Natural killer cell (primary cell): ENCODE results near the gene SRRT. TPM values are rescaled to one million over a fixed set of nuclear protein-coding genes. Genes with fewer than 3 reads are reported as not detected.

Source experiments
- ATAC-seq, 3 donors: fragments of 150-1000 bp in 2 of 3; fragments of 200-7000 bp in 1 of 3; cut with Tn5 transposase; 1 replicate in 1 of 3; 2 replicates in 2 of 3; pipeline ENCODE4 v1.10.0; 2021; ENCODE audit warnings: mild to moderate bottlenecking in 2 of 3, moderate library complexity in 2 of 3
- DNase-seq, 2 donors: peaks; one replicate each; pipeline versions ENCODE4 v3.0.0 to v3.0.0-alpha.2; 2013 to 2021; ENCODE audit warnings: mixed read lengths in 1 of 2
- H3K27ac ChIP-seq: one replicate; pipeline ENCODE4 v1.5.1; 2013; ENCODE audit warnings: mild to moderate bottlenecking, low read length
- H3K27me3 ChIP-seq: one replicate; pipeline ENCODE4 v1.6.1; 2013; ENCODE audit warnings: low read length; ENCODE audit not compliant: control insufficient read depth, insufficient read depth
- H3K36me3 ChIP-seq: one replicate; pipeline ENCODE4 v1.6.1; 2013; ENCODE audit warnings: low read length; ENCODE audit not compliant: control insufficient read depth, insufficient read depth
- H3K4me1 ChIP-seq: one replicate; pipeline ENCODE4 v1.6.1; 2013; ENCODE audit warnings: low read length; ENCODE audit not compliant: control insufficient read depth, insufficient read depth
- H3K4me3 ChIP-seq: one replicate; pipeline ENCODE4 v1.5.1; 2013; ENCODE audit warnings: low read length
- H3K9me3 ChIP-seq: one replicate; pipeline ENCODE4 v1.6.1; 2013; ENCODE audit warnings: low read length; ENCODE audit not compliant: control insufficient read depth, insufficient read depth
- H3K27ac Mint-ChIP-seq, 2 donors: one replicate each; pipeline ENCODE4 v1.8.0; 2022; ENCODE audit warnings: mild to moderate bottlenecking in 2 of 2, mixed read lengths in 2 of 2, moderate library complexity in 1 of 2
- H3K27me3 Mint-ChIP-seq, 2 donors: one replicate each; pipeline ENCODE4 v1.8.0; 2022; ENCODE audit warnings: low read depth in 2 of 2, mixed read lengths in 2 of 2
- H3K36me3 Mint-ChIP-seq: one replicate; pipeline ENCODE4 v1.8.0; 2022; ENCODE audit warnings: mixed read lengths
- H3K4me1 Mint-ChIP-seq, 2 donors: one replicate each; pipeline ENCODE4 v1.8.0; 2022; ENCODE audit warnings: mixed read lengths in 2 of 2
- H3K4me3 Mint-ChIP-seq: one replicate; pipeline ENCODE4 v1.8.0; 2022; ENCODE audit warnings: mild to moderate bottlenecking, moderate library complexity, mixed read lengths
- H3K9me3 Mint-ChIP-seq, 2 donors: one replicate each; pipeline ENCODE4 v1.8.0; 2022; ENCODE audit warnings: mixed read lengths in 2 of 2
- WGBS: methylation state at CpG from one replicate; pipeline ENCODE4 v1.1.7; 2013; ENCODE audit warnings: missing lambda C conversion rate; ENCODE audit not compliant: insufficient coverage; 5-methylcytosine and 5-hydroxymethylcytosine counted together
- intact Hi-C: fragments of 100-400 bp; cut with micrococcal nuclease; formaldehyde crosslinking; loops from one replicate; pipeline ENCODE4 v1.14.2; 2022
- total RNA-seq, 4 donors: library from RNA; stranded (reverse); fragments of 120-200 nt in 1 of 4; gene quantifications; one replicate each; pipeline versions ENCODE4 v1.2.3 to v1.2.4, GENCODE V29; 2013 to 2022
- TF ChIP-seq, protein P1 (sequence below): fragments of 200-600 bp; IDR thresholded peaks from one replicate; pipeline ENCODE4 v1.8.0; 2022; ENCODE audit warnings: antibody characterized with exemption

SRRT gene
- total RNA-seq, 3 donors from 2014 or later (not counting 1 experiment from before 2014, with no cell fraction given): 281 to 307 (median 288) TPM

GRCh38 chr7:100881136-100881535, 6.2 kb downstream of the SRRT start:
- no peaks in the 10 kb centered on the region for H3K27me3 Mint-ChIP-seq
- DNase-seq: no peak
- H3K4me1 Mint-ChIP-seq: peaks cover 37 to 40% of the 10 kb centered on the region in 2 donors
- peaks cover 14% of the 10 kb centered on the region for H3K4me1 ChIP-seq
- H3K9me3 Mint-ChIP-seq: no peaks in the 10 kb centered on the region
- no peaks in the 10 kb centered on the region for H3K36me3 Mint-ChIP-seq
- TF ChIP-seq, protein P1, sequence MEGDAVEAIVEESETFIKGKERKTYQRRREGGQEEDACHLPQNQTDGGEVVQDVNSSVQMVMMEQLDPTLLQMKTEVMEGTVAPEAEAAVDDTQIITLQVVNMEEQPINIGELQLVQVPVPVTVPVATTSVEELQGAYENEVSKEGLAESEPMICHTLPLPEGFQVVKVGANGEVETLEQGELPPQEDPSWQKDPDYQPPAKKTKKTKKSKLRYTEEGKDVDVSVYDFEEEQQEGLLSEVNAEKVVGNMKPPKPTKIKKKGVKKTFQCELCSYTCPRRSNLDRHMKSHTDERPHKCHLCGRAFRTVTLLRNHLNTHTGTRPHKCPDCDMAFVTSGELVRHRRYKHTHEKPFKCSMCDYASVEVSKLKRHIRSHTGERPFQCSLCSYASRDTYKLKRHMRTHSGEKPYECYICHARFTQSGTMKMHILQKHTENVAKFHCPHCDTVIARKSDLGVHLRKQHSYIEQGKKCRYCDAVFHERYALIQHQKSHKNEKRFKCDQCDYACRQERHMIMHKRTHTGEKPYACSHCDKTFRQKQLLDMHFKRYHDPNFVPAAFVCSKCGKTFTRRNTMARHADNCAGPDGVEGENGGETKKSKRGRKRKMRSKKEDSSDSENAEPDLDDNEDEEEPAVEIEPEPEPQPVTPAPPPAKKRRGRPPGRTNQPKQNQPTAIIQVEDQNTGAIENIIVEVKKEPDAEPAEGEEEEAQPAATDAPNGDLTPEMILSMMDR: no peak
- no peak overlapping the region for H3K27ac ChIP-seq
- H3K4me3 ChIP-seq: no peak overlapping the region
- H3K27ac Mint-ChIP-seq: no peak overlapping the region
- 97% methylated on average over 20 of the region's 20 CpGs for WGBS
- peaks cover 65% of the 10 kb centered on the region for H3K36me3 ChIP-seq
- H3K4me3 Mint-ChIP-seq: no peak overlapping the region
- intact Hi-C loops: no loop called here
- H3K27me3 ChIP-seq: no peaks in the 10 kb centered on the region
- no peak for ATAC-seq
- H3K9me3 ChIP-seq: no peaks in the 10 kb centered on the region

DNA sequence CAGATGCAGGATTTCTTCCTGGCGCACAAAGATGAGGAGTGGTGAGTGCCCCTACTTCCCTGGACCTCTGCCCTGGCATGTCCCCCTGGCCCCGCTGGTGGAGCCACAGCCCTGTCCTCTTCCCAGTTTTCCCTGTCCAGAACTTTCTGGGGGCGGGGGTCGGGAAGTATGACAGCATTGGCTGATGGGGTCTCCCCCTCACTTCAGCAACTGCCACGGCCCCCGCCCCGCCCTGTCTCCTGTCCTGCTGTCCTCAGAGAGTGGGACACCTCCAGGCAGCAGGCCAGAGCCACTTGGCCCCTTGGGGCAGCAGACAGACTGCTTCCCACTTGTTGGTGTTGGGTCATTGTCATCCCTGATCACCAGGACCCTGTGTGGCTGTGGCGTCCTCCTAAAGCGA, 7.3 kb downstream of the SRRT start:
- TF ChIP-seq, protein P1: no peak

GRCh38 chr7:100882785-100883526, 8.1 kb downstream of the SRRT start:
- TF ChIP-seq, protein P1: no peak
- no peaks in the 10 kb centered on the region for H3K9me3 ChIP-seq
- H3K4me3 Mint-ChIP-seq: no peak overlapping the region
- no peaks in the 10 kb centered on the region for H3K36me3 Mint-ChIP-seq
- no peak for ATAC-seq
- 97% methylated on average over 24 of the region's 24 CpGs for WGBS
- no peak overlapping the region for H3K27ac Mint-ChIP-seq
- H3K9me3 Mint-ChIP-seq: no peaks in the 10 kb centered on the region
- H3K27me3 Mint-ChIP-seq: no peaks in the 10 kb centered on the region
- peaks cover 21% of the 10 kb centered on the region for H3K4me1 ChIP-seq
- H3K27ac ChIP-seq: no peak overlapping the region
- H3K4me3 ChIP-seq: no peak overlapping the region
- intact Hi-C loops: no loop called here
- H3K27me3 ChIP-seq: no peaks in the 10 kb centered on the region
- DNase-seq: no peak
- peaks cover 79% of the 10 kb centered on the region for H3K36me3 ChIP-seq
- peaks cover 32 to 46% of the 10 kb centered on the region in 2 donors for H3K4me1 Mint-ChIP-seq

More for the DNA sequence above, 7.3 kb downstream of the SRRT start:
- ATAC-seq (no peak), DNase-seq (no peak)
- Histone ChIP-seq H3K9me3 (no peaks in the 10 kb centered on the region), H3K27me3 (no peaks in the 10 kb centered on the region), H3K4me3 (no peak overlapping the region), H3K4me1 (peaks cover 14% of the 10 kb centered on the region), H3K36me3 (peaks cover 76% of the 10 kb centered on the region), H3K27ac (no peak overlapping the region)
- Mint-ChIP-seq H3K27ac (no peak overlapping the region), H3K4me1 (peaks cover 33 to 39% of the 10 kb centered on the region in 2 donors), H3K4me3 (no peak overlapping the region), H3K27me3 (no peaks in the 10 kb centered on the region), H3K9me3 (no peaks in the 10 kb centered on the region), H3K36me3 (no peaks in the 10 kb centered on the region)
- 97% methylated on average over 9 of the region's 9 CpGs for WGBS
- intact Hi-C loops: no loop called here
